DMS 273 (cell line): ENCODE results near the gene NCAN.

Source experiments
- DNase-seq: peaks from one replicate; lab custom pipeline; 2025; ENCODE audit not compliant: unreplicated experiment; lab: John Stamatoyannopoulos, UW

Gene NCAN

DNA sequence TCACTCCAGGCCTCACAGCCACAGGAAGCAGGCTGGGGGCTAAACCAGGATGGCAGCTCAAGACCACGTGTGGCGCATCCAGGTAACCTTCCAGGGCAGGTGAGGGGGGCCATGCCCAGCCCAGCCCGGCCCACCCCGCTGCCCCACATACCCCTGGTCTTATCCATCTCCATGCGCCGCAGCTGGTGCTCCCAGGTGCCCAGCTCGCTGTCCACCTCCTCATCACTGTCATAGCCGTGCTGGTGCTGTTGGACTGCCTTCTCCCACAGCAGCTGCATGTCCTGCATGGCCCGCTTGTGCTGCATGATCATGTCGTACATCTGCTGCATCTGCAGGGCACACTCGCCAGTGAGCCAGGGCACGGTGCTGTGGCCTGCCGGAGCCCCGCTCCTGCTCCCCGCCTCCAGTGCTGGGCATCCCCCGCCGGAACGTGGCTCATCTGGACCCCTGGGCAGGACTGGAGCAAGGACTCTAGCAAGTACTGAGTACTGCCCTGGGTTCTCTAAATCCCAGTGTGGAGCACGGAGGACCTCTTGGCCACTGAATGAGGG lies 67.4 kb downstream of the NCAN start:
- DNase-seq: no peak

DNA sequence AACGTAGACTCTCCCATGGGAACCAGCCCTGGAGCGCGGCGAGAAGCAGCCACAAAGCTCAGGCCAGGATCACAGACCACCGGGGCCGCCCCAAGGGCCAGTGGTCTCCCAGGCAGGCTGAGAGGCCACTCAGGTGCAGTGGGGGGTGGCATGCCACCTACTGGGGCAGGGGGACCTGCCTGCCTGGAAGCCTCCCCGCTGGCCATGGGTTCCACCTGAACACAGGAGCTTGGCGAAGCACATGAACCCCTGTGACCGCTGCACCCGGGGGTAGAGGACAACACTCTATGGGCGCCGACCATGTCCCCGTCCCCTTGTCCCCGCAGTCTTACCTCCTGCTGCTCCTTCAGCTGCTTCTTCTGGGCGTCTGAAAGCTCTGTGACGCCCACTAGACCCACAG lies 68.1 kb downstream of the NCAN start:
- no peak for DNase-seq

DNA sequence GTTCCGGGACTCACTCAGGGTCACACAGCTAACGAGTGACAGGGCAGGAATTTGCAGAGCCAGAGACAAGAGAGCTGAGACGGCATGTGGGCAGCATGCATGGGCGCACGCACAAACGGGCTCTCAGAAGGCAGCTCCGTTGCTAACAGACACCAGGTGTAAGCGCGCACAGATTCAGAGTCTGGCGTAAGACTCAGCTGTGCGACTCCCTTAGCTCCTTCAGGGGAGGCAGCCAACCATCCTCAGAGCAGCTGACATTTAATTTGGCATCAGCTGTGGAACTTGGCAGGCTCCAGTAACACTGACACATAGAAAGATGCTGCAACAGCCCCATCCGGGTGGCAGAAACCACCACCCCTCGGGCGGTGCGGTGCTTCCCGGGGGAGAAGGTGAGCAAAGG lies 68.8 kb downstream of the NCAN start:
- peak; percentile 79 for DNase-seq

DNA sequence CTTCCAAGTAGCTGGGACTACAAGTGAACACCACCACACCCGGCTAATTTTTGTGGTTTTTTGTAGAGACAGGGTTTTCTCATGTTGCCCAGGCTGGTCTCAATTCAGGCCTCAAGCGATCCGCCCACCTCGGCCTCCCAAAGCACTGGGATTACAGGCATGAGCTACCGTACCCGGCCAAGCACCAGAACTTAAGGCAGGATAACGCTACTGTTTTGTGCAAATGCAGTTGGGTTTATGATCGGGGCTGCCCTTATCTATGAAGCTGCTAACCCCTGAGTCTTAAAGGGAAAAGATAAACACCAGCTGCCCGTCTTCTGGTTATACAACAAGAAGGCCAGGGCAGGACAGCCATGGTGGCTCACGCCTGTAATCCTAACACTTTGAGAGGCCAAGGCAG lies 73.9 kb downstream of the NCAN start:
- no peak for DNase-seq

DNA sequence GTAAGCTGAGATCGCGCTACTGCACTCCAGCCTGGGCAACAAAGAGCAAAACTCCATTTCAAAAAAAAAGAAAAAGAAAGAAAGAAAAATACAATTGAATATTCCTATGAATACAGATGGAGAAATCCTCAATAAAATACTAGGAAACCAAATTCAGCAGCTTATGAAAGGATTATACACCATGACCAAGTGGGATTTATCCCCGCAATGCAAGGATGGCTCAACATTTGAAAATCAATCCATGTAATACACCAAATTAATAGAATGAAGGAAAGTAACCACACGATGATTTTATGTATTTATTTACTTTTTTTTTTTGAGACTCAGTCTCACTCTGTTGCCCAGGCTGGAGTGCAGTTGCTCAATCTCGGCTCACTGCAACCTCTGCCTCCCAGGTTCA lies 80.8 kb downstream of the NCAN start:
- DNase-seq: no peak

DNA sequence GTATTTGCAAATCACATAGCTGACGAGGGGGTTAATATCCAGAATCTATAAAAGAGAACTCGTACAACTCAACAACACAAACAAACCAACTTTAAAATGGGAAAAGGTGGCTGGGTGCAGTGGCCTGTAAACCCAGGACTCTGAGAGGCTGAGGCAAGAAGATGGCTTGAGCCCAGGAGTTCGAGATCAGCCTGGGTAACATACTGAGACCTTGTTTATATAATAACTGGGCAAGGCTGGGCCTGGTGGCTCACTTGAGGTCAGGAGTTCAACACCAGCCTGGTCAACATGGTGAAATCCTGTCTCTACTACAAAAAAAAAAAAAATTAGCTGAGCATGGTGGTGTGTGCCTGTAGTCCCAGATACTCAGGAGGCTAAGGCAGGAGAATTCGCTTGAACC lies 83.2 kb downstream of the NCAN start:
- DNase-seq: no peak

DNA sequence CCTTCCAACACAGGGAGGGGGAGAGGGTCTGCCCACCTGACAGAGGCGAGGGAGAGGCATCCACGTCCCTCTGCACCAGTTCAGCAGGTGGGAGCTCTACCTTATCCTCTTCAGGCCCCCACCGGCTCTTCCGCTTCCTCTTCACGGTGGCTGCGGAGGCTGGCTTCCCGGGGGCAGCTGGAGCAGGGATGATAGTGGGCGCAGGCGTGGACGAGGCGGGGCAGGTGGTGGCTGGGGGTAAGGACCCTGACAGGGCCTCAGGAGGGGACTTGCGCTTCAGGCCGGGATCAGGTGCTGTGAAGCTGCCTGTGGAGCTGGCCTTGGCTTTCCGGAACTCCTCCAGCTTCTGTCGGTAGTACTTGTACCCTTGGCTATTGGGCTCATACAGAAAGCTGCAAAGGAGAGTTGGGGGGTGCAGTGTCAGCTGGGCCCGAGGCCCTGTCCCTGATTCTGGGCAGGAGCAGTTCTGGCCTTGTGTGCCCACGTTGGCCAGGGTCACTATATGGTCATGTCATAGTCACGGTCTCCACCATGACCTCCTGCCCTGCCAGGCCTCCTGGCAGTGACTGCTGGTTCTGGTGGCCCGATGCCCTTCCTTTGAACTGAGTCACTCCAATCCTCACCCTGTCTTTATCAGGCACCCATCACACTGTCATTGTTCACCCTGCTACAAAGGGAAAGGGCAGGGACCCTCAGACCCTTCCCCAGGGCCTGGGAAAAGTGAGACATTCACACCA lies 85.4 kb downstream of the NCAN start:
- DNase-seq: no peak

DNA sequence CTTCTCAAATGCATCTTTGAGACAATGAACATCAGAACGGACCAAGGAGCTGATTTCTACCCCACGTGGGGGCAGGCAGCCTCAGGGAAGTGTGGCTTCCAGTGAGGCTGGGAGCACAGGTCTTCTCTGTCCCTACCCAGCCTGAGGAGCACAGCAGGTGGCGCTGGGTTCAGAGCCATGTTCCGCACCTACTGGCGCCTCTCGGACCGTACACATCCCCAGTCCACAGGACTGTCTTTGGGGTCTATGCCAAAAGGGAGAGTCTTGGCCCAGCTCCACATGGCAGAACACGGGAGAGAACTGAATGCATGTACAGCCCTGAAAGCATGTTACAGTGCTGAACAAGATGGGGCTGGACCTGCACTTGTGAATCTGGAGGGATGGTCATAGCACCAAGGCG lies 86.0 kb downstream of the NCAN start:
- no peak for DNase-seq

DNA sequence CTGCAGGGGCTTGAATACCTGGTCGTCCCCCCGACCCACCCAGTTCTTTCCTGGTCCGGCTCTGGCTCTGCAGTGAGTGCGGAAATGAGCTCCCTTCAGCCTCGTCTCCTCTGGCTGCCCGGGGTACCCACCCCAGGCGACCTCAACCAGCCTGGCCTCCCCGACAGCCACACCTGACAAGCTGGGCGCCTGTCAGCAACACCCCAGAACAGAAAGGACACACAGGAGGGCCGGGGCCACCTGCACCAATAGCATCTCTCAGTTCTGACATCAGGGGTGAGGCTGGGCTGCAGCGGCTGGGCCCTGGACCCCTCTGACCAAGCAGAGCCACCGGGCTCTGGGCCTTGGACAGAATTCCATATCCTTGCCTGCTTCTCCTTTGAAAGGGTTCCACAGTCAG lies 88.9 kb downstream of the NCAN start:
- no peak for DNase-seq
